MCF 10A (cell line): ENCODE results near the gene TGFB1I1. TPM values are rescaled to one million over a fixed set of nuclear protein-coding genes. Genes with fewer than 3 reads are reported as not detected.

Experiments
- BruUV-seq: library from RNA; stranded (reverse); fragments of 400-500 nt; replicated peaks from 2 replicates; lab custom pipeline; 2021; lab: Mats Ljungman, UMichigan
- CTCF ChIA-PET: fragments of 300-600 bp; sonication (Branson Sonifier 250); formaldehyde crosslinking; extraction: SDS; loops from one replicate; lab custom pipeline; 2021; ENCODE audit warnings: antibody characterized with exemption, inconsistent platforms; lab: Yijun Ruan, JAX
- POLR2A ChIA-PET: fragments of 300-600, 350-650 bp; sonication (Branson Sonifier 250); formaldehyde crosslinking; extraction: SDS; loops from one replicate; lab custom pipeline; 2020; ENCODE audit warnings: antibody characterized with exemption, inconsistent platforms; lab: Yijun Ruan, JAX
- DNase-seq: peaks from one replicate; pipeline ENCODE4 v3.0.0-alpha.2; 2018; ENCODE audit not compliant: unreplicated experiment
- H3K27ac Mint-ChIP-seq: one replicate; pipeline ENCODE4 v1.8.0; 2022; ENCODE audit warnings: mild to moderate bottlenecking, low read depth, mixed read lengths; ENCODE audit not compliant: unreplicated experiment
- H3K27me3 Mint-ChIP-seq: one replicate; pipeline ENCODE4 v1.8.0; 2022; ENCODE audit warnings: mixed read lengths; ENCODE audit not compliant: insufficient read depth, unreplicated experiment
- H3K36me3 Mint-ChIP-seq: one replicate; pipeline ENCODE4 v1.8.0; 2022; ENCODE audit warnings: mild to moderate bottlenecking, moderate library complexity, mixed read lengths; ENCODE audit not compliant: insufficient read depth, unreplicated experiment
- H3K4me1 Mint-ChIP-seq: one replicate; pipeline ENCODE4 v1.8.0; 2022; ENCODE audit warnings: mixed read lengths; ENCODE audit not compliant: insufficient read depth, unreplicated experiment
- H3K4me3 Mint-ChIP-seq: one replicate; pipeline ENCODE4 v1.8.0; 2022; ENCODE audit warnings: mild to moderate bottlenecking, moderate library complexity, mixed read lengths; ENCODE audit not compliant: unreplicated experiment
- H3K9me3 Mint-ChIP-seq: one replicate; pipeline ENCODE4 v1.8.0; 2022; ENCODE audit warnings: mixed read lengths; ENCODE audit not compliant: unreplicated experiment
- CTCF ChIP-seq: fragments of 200-600 bp; IDR thresholded peaks from one replicate; pipeline ENCODE4 v1.8.0; 2022; ENCODE audit warnings: antibody characterized with exemption, mild to moderate bottlenecking; ENCODE audit not compliant: unreplicated experiment
- intact Hi-C: fragments of 100-400 bp; cut with micrococcal nuclease; formaldehyde crosslinking; loops from 2 replicates; pipeline ENCODE4 v1.14.1; 2022
- total RNA-seq: library from RNA; stranded (reverse); gene quantifications from 2 replicates; pipeline ENCODE4 v1.2.3, GENCODE V29; 2022

The TGFB1I1 gene
- total RNA-seq, 1 experiment from 2014 or later = 14.7 TPM

GRCh38 chr16:31513126-31513525 lies 41.2 kb downstream of the TGFB1I1 start:
- ChIA-PET POLR2A (no interaction called here), CTCF (no interaction called here)
- no peaks in the 10 kb centered on the region for H3K36me3 Mint-ChIP-seq
- H3K4me3 Mint-ChIP-seq = no peak overlapping the region
- no TSS peak for BruUV-seq
- H3K9me3 Mint-ChIP-seq = no peaks in the 10 kb centered on the region
- TF ChIP-seq CTCF = no peak
- no peaks in the 10 kb centered on the region for H3K27me3 Mint-ChIP-seq
- no peak overlapping the region for H3K27ac Mint-ChIP-seq
- peak; percentile 47 for DNase-seq
- intact Hi-C loops = no loop called here
- H3K4me1 Mint-ChIP-seq = peaks cover 15% of the 10 kb centered on the region

GRCh38 chr16:31513884-31514283 lies 41.9 kb downstream of the TGFB1I1 start:
- Mint-ChIP-seq H3K27ac (no peak overlapping the region), H3K9me3 (no peaks in the 10 kb centered on the region), H3K27me3 (no peaks in the 10 kb centered on the region), H3K4me1 (peaks cover 13% of the 10 kb centered on the region), H3K4me3 (no peak overlapping the region), H3K36me3 (no peaks in the 10 kb centered on the region)
- CTCF ChIA-PET = interaction anchor here (0.5 kb wide), 1 partner anchor 147 kb away, joined by 3 read pairs; no protein-coding TSS in a partner anchor
- intact Hi-C loops = no loop called here
- BruUV-seq = no TSS peak
- DNase-seq = no peak
- no peak for TF ChIP-seq CTCF
- POLR2A ChIA-PET = no interaction called here

- no peak for TF ChIP-seq CTCF
- Mint-ChIP-seq H3K27ac (no peak overlapping the region), H3K36me3 (no peaks in the 10 kb centered on the region), H3K4me3 (no peak overlapping the region), H3K4me1 (peaks cover 1% of the 10 kb centered on the region), H3K9me3 (no peaks in the 10 kb centered on the region), H3K27me3 (peaks cover 9% of the 10 kb centered on the region)
- ChIA-PET POLR2A (no interaction called here), CTCF (no interaction called here)
- intact Hi-C loops = no loop called here
- no peak for DNase-seq
- no TSS peak for BruUV-seq
Measured at GRCh38 chr16:31517800-31518402, 45.9 kb downstream of the TGFB1I1 start.

GRCh38 chr16:31519759-31520431 lies 47.9 kb downstream of the TGFB1I1 start:
- H3K9me3 Mint-ChIP-seq = no peaks in the 10 kb centered on the region
- intact Hi-C loops = no loop called here
- no peaks in the 10 kb centered on the region for H3K36me3 Mint-ChIP-seq
- no peak for TF ChIP-seq CTCF
- BruUV-seq = no TSS peak
- H3K4me1 Mint-ChIP-seq = no peaks in the 10 kb centered on the region
- no peak overlapping the region for H3K4me3 Mint-ChIP-seq
- peaks cover 9% of the 10 kb centered on the region for H3K27me3 Mint-ChIP-seq
- POLR2A ChIA-PET = interaction anchor here (1.4 kb wide), 1 partner anchor 12 kb away, joined by 3 read pairs; the partner anchor contains the start of gene RUSF1
- no peak overlapping the region for H3K27ac Mint-ChIP-seq
- DNase-seq = no peak
- CTCF ChIA-PET = no interaction called here
